ENCODE data around the gene EPB41L4A.
"Not testable (repeated sequence)": the region's sequence is repeated elsewhere in the genome, so short reads cannot be mapped to it uniquely, and the experiment has no call there.

EPB41L4A gene

DNA sequence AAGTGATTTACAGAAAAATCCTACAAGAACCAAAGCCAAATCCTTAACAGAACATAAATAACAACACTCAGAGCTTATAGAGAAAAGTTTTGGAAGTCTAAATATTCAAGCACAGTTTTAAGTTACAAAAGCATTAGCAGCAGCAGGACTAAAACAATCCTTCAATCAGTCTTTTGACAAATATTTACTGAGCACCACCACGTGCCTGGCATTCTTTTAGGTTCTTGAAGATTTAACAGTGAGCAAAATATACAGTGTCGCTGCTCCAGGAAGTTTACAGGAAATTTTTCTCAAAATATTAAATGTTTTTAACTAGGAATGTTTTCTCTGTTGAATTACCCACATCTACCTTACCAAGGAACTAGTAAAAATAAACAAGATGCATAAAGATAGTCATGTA is 11.4 kb downstream of the EPB41L4A start:
- Histone ChIP-seq H3K4me3 (no peak overlapping the region), H3K4me1 (peaks cover 0 to 3% (median 0%) of the 10 kb centered on the region in 4 donors), H3K9me3 (no peaks in the 10 kb centered on the region), H3K27me3 (no peaks in the 10 kb centered on the region), H3K36me3 (no peaks in the 10 kb centered on the region), H3K27ac (no peak overlapping the region)
- no peak for DNase-seq
- TF ChIP-seq, protein P1, sequence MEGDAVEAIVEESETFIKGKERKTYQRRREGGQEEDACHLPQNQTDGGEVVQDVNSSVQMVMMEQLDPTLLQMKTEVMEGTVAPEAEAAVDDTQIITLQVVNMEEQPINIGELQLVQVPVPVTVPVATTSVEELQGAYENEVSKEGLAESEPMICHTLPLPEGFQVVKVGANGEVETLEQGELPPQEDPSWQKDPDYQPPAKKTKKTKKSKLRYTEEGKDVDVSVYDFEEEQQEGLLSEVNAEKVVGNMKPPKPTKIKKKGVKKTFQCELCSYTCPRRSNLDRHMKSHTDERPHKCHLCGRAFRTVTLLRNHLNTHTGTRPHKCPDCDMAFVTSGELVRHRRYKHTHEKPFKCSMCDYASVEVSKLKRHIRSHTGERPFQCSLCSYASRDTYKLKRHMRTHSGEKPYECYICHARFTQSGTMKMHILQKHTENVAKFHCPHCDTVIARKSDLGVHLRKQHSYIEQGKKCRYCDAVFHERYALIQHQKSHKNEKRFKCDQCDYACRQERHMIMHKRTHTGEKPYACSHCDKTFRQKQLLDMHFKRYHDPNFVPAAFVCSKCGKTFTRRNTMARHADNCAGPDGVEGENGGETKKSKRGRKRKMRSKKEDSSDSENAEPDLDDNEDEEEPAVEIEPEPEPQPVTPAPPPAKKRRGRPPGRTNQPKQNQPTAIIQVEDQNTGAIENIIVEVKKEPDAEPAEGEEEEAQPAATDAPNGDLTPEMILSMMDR (IDR thresholded peaks at IDR 0.05) = no peak
- intact Hi-C loops (cut with DNase I; ENCODE audit: low total_unique reads) = no loop called here

DNA sequence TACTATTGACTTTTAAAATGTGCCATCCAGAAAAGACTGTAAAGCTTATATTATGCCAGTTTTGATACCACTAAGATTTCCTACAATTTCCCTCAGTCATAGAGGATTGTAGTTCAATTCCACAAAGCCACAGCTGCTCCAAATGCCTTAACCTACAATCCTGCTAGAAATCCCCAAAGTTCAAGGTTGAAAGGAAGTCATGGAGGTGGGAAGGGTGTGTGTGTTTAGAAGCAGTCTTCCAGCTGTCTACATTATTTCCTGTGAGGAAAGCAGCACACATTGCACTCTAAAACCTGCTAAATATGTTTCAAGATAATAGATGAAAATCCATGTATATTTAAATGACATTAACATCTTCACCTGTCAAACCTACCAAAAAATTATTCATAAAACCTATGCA is 11.8 kb downstream of the EPB41L4A start:
- intact Hi-C loops (cut with DNase I; ENCODE audit: low total_unique reads) = no loop called here
- Histone ChIP-seq H3K27me3 (no peaks in the 10 kb centered on the region), H3K27ac (no peak overlapping the region), H3K9me3 (no peaks in the 10 kb centered on the region), H3K36me3 (no peaks in the 10 kb centered on the region), H3K4me1 (peaks cover 0 to 3% (median 0%) of the 10 kb centered on the region in 4 donors), H3K4me3 (no peak overlapping the region)
- no peak for DNase-seq
- TF ChIP-seq, protein P1 (IDR thresholded peaks at IDR 0.05) = no peak

DNA sequence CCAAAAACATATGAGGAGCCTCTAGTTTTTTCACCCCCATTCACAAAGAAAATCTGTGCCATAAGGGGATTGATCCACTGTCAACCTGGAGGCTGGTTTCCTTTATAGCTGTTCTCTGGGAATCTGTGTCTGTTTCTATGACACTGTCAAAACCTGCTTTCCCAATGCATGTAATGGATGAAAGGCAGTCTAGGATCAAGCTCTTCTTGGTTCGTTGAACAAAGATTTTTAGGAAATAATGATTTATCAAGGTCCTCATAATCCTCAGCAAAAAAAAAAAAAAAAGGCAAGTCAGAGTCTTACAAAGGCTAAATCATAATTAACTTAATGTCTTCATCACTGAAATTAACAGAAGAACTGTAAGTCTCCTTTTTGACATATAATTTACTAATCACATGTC is 16.0 kb downstream of the EPB41L4A start:
- H3K27ac ChIP-seq = no peak overlapping the region
- intact Hi-C loops (cut with DNase I; ENCODE audit: low total_unique reads) = no loop called here
- peaks cover 0 to 10% (median 1%) of the 10 kb centered on the region in 4 donors for H3K4me1 ChIP-seq
- no peak overlapping the region for H3K4me3 ChIP-seq
- peaks cover 0 to 5% (median 0%) of the 10 kb centered on the region in 3 donors for H3K36me3 ChIP-seq
- DNase-seq = no peak
- no peaks in the 10 kb centered on the region for H3K9me3 ChIP-seq
- no peaks in the 10 kb centered on the region for H3K27me3 ChIP-seq
- TF ChIP-seq, protein P1 (IDR thresholded peaks at IDR 0.05) = no peak

DNA sequence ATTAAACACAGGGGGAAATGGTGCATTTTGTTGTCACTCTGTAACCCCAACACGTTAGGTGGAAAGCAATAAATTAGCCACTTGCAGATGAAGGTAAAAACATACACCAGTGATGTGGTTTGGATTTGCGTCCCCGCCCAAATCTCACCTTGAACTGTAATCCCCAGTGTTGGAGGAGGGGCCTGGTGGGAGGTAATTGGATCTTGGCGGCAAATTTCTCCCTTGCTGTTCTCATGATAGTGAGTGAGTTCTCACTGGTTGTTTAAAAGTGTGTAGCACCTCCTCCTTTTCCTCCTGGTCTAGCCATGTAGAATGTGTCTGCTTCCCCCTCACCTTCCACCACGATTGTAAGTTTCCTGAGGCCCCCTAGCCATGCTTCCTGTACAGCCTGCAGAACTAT is 17.2 kb downstream of the EPB41L4A start:
- no peak for DNase-seq
- TF ChIP-seq, protein P1 (IDR thresholded peaks at IDR 0.05) = no peak
- peaks cover 0 to 5% (median 0%) of the 10 kb centered on the region in 3 donors for H3K36me3 ChIP-seq
- no peak overlapping the region for H3K27ac ChIP-seq
- no peak overlapping the region for H3K4me3 ChIP-seq
- no peaks in the 10 kb centered on the region for H3K9me3 ChIP-seq
- peaks cover 0 to 10% (median 1%) of the 10 kb centered on the region in 4 donors for H3K4me1 ChIP-seq
- no peaks in the 10 kb centered on the region for H3K27me3 ChIP-seq
- intact Hi-C loops (cut with DNase I; ENCODE audit: low total_unique reads) = no loop called here

DNA sequence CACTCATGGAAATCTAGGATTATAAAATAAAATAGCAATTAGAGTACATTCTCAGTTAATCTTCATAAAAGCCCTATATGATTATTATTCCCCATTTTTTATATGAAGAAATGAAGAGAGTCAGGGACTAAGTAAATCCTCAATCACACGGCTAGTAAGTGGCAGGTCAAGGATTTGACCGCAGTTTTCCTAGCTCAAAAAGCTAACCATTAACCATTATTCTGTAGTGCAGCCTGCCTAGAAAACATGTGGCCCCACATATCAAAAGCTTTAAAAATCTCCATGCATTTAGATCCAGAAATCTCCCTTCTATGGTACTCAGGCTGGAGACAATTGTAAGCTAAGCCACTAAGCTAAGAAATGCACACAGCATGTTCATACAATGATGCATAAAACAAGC is 21.4 kb downstream of the EPB41L4A start:
- Histone ChIP-seq H3K4me3 (no peak overlapping the region), H3K27ac (no peak overlapping the region), H3K9me3 (no peaks in the 10 kb centered on the region), H3K4me1 (peaks cover 0 to 10% (median 0%) of the 10 kb centered on the region in 4 donors), H3K36me3 (peaks cover 0 to 5% (median 0%) of the 10 kb centered on the region in 3 donors), H3K27me3 (no peaks in the 10 kb centered on the region)
- DNase-seq = no peak
- intact Hi-C loops (cut with DNase I; ENCODE audit: low total_unique reads) = no loop called here
- TF ChIP-seq, protein P1 (IDR thresholded peaks at IDR 0.05) = no peak

DNA sequence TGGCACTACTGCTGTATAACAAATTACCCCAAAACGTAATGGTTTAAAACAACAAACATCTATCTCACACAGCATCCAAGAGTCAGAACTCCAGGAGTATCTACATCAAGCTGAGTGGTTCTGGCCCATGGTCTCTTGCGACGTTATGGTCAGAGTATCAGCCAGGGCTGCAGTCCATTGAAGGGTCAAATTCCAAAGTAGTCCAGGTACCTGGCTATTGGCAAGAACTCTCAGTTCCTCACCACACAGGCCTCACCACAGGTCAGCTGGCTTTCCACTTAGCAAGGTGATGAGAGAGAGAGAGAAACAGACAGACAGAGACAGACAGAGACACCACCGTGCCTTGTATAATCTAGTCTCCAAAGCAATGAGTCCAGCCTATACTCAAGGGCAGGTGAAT is 22.6 kb downstream of the EPB41L4A start:
- intact Hi-C loops (cut with DNase I; ENCODE audit: low total_unique reads) = no loop called here
- peaks cover 0 to 5% (median 0%) of the 10 kb centered on the region in 3 donors for H3K36me3 ChIP-seq

DNA sequence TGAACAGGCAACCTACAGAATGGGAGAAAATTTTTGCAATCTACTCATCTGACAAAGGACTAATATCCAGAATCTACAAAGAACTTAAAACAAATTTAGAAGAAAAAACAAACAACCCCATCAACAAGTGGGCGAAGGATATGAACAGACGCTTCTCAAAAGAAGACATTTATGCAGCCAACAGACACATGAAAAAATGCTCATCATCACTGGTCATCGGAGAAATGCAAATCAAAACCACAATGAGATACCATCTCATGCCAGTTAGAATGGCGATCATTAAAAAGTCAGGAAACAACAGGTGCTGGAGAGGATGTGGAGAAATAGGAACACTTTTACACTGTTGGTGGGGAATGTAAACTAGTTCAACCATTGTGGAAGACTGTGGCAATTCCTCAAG is 23.8 kb downstream of the EPB41L4A start:
- H3K9me3 ChIP-seq; H3K27me3 ChIP-seq; H3K4me1 ChIP-seq; intact Hi-C loops (cut with DNase I; ENCODE audit: low total_unique reads); DNase-seq; H3K4me3 ChIP-seq; H3K27ac ChIP-seq; H3K36me3 ChIP-seq: not testable (repeated sequence)

More for the DNA sequence above, 22.6 kb downstream of the EPB41L4A start:
- no peak for DNase-seq
- H3K4me3 ChIP-seq = no peak overlapping the region
- H3K4me1 ChIP-seq = peaks cover 0 to 10% (median 0%) of the 10 kb centered on the region in 4 donors
- H3K27me3 ChIP-seq = no peaks in the 10 kb centered on the region
- no peaks in the 10 kb centered on the region for H3K9me3 ChIP-seq
- no peak overlapping the region for H3K27ac ChIP-seq
- TF ChIP-seq, protein P1 (IDR thresholded peaks at IDR 0.05) = no peak
